ENCODE data around the gene BCLAF1.

BCLAF1 gene

DNA sequence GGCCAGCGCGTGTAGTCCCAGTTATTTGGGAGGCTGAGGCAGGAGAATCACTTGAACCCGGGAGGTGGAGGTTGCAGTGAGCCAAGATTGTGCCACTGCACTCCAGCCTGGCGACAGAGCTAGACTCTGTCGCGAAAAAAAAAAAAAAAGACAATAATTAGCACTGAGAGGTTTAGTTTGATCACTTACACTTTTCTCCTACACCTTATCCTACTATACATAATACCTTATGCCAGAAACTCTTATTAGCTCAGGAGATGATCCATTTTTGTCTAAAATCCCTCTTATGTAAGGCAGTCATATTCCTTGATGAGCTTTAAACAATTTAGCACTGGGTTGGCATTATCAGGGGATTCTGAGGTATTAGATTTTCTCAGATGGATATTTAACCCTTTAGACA, 35.9 kb downstream of the BCLAF1 start:
- no peak for DNase-seq (ENCODE audit: low read depth)
- H3K4me3 ChIP-seq (ENCODE audit: control insufficient read depth, low read depth, low read length) = no peak overlapping the region
- TF ChIP-seq, protein P1, sequence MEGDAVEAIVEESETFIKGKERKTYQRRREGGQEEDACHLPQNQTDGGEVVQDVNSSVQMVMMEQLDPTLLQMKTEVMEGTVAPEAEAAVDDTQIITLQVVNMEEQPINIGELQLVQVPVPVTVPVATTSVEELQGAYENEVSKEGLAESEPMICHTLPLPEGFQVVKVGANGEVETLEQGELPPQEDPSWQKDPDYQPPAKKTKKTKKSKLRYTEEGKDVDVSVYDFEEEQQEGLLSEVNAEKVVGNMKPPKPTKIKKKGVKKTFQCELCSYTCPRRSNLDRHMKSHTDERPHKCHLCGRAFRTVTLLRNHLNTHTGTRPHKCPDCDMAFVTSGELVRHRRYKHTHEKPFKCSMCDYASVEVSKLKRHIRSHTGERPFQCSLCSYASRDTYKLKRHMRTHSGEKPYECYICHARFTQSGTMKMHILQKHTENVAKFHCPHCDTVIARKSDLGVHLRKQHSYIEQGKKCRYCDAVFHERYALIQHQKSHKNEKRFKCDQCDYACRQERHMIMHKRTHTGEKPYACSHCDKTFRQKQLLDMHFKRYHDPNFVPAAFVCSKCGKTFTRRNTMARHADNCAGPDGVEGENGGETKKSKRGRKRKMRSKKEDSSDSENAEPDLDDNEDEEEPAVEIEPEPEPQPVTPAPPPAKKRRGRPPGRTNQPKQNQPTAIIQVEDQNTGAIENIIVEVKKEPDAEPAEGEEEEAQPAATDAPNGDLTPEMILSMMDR (IDR thresholded peaks at IDR 0.05; ENCODE audit: control insufficient read depth, insufficient read depth, low read depth, low read length, missing control alignments) = no peak

DNA sequence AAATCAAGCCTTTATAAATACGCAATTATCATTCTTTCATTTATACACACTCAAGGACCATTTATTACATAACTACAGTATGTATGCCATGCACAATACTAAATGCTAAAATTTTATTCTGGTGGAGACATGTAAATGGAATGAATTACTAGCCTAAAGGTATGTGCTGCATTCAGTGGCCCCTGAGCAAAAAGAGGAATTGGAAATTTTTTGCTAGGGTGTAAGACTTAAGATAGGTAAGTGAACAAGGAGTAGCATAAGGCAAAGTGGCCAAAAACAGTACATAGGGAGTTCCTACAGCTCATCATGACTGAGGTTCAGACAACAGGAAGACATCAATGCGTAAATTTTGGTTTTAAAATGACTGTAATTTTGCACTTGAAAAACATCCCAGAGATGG, 37.2 kb downstream of the BCLAF1 start:
- DNase-seq (ENCODE audit: low read depth) = no peak
- TF ChIP-seq, protein P1 (IDR thresholded peaks at IDR 0.05; ENCODE audit: control insufficient read depth, insufficient read depth, low read depth, low read length, missing control alignments) = no peak
- no peak overlapping the region for H3K4me3 ChIP-seq (ENCODE audit: control insufficient read depth, low read depth, low read length)

DNA sequence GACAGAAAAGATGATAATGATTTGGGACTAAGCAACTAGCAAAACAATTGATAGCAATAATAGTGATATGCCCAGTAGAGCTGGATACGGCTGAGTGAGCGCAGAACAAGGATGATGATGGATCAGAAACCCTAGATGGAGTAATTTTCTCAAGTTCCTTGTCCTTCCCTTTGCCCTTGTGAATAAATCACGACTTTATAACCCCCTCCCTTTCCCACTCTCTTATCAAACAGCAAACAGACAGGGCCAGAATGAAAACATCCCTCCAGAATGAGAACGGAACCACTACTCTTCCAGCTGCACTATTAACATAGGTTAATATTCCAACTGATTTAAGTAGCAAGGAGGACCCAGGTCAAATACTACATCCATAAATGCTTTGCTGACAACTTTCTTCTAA, 38.3 kb downstream of the BCLAF1 start:
- TF ChIP-seq, protein P1 (IDR thresholded peaks at IDR 0.05; ENCODE audit: control insufficient read depth, insufficient read depth, low read depth, low read length, missing control alignments) = no peak
- H3K4me3 ChIP-seq (ENCODE audit: control insufficient read depth, low read depth, low read length) = no peak overlapping the region
- no peak for DNase-seq (ENCODE audit: low read depth)

DNA sequence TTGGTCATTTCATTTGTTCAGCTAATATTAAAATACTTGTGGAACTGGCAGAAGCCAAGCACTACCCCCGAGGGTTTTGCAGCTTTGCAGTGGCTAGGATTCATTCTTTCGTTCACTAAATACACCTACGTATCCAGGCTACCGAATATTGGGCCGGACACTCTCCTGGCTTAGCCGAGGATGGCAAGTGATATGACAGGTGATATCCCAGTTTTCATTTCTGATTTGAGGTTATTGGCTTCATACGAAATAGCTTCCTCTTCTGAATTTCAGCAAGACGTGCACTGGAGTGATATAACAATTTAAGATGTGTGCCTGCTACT, 39.0 kb downstream of the BCLAF1 start:
- DNase-seq (ENCODE audit: low read depth) = no peak
- TF ChIP-seq, protein P1 (IDR thresholded peaks at IDR 0.05; ENCODE audit: control insufficient read depth, insufficient read depth, low read depth, low read length, missing control alignments) = no peak
- peak overlapping the region; percentile 70 for H3K4me3 ChIP-seq (ENCODE audit: control insufficient read depth, low read depth, low read length)

DNA sequence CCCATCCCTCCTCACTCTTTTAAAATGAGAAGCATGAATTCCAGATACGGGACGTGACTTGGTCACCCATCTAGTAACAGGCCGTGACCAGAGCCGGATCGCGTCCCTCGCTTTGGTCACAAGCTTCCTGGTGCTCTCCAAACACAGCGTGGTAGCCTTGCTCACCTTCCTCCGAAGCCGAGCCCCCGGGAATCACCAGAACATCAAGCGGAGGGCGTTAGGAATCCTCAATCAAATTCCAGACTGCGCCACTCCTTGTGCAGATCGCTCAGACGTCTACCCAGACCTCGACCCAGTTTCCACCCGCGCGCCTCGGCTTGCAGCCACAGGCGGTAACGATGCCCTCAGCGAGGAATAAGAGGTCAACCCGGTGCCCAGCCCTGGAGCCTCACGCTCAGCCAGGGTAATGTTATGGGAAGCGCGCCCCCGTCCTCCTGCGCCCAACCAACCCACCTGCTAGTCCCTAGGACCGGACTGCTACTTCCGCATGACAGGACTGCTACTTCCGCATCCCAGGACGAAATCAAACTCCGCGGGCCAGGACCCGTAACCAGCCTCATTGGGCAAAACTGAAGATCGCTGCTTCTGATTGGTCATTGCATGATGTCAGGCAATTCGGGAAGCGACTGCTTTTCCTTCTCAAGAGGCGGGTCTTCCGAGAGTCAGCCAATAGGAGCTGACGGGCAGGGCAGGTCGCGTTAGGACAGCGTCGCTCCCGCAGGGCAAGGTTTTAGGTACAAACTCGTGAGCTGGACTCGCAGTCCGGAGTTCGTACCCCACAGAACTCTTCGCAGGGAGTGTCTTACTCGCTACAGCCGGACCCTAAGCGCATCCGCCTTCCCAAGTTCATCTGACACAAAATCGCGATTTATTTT, 39.6 kb downstream of the BCLAF1 start, which contains the start of gene MTFR2:
Gene MTFR2 (minus strand): TSS at position 501 of the 875 bp plus-strand sequence. CDS start 1,212 bp downstream, outside the sequence.
- H3K4me3 ChIP-seq (ENCODE audit: control insufficient read depth, low read depth, low read length) = peak within 1 kb of the TSS; percentile 70
- peak; percentile 96 for DNase-seq (ENCODE audit: low read depth)
- TF ChIP-seq, protein P1 (IDR thresholded peaks at IDR 0.05; ENCODE audit: control insufficient read depth, insufficient read depth, low read depth, low read length, missing control alignments) = no peak

- DNase-seq (ENCODE audit: low read depth) = no peak
- peak overlapping the region; percentile 70 for H3K4me3 ChIP-seq (ENCODE audit: control insufficient read depth, low read depth, low read length)
- TF ChIP-seq, protein P1 (IDR thresholded peaks at IDR 0.05; ENCODE audit: control insufficient read depth, insufficient read depth, low read depth, low read length, missing control alignments) = no peak
Measured at GRCh38 chr6:136249336-136249735, 40.3 kb downstream of the BCLAF1 start.

Data from AG09309 (cell line).